IMR-90 (cell line): ENCODE results near the gene RAP1A. TPM values are rescaled to one million over a fixed set of nuclear protein-coding genes. Genes with fewer than 3 reads are reported as not detected.

Experiments
- ATAC-seq: fragments of 200-7000 bp; cut with Tn5 transposase; 2 replicates; pipeline ENCODE4 v1.9.1; 2020; ENCODE audit warnings: low read depth, mild to moderate bottlenecking, moderate library complexity
- BruUV-seq: library from RNA; stranded (reverse); fragments of 400-500 nt; replicated peaks from 2 replicates; lab custom pipeline; 2021; lab: Mats Ljungman, UMichigan
- CTCF ChIA-PET: fragments of 300-600 bp; formaldehyde crosslinking; extraction: SDS; loops from one replicate; lab custom pipeline; 2021; ENCODE audit warnings: antibody characterized with exemption; lab: Yijun Ruan, JAX
- POLR2A ChIA-PET: fragments of 300-600 bp; sonication (Branson Sonifier 250); formaldehyde crosslinking; loops from one replicate; lab custom pipeline; 2022; ENCODE audit warnings: antibody characterized with exemption; ENCODE audit not compliant: unreplicated experiment; lab: Charles Lee
- DNase-seq: peaks from one replicate; pipeline ENCODE4 v3.0.0; 2013
- H2AFZ ChIP-seq: replicated peaks from 2 replicates; pipeline ENCODE3; 2013; ENCODE audit warnings: low read length, mild to moderate bottlenecking; ENCODE audit not compliant: poor library complexity
- H2AK5ac ChIP-seq: 2 replicates; pipeline ENCODE4 v1.6.1; 2013; ENCODE audit warnings: low read depth, low read length, inconsistent platforms
- H2AK9ac ChIP-seq: replicated peaks from 2 replicates; pipeline ENCODE3; 2013; ENCODE audit warnings: mild to moderate bottlenecking, low read depth, low read length, moderate library complexity; ENCODE audit not compliant: poor library complexity
- H2BK120ac ChIP-seq: 2 replicates; pipeline ENCODE4 v1.6.1; 2013; ENCODE audit warnings: low read depth, low read length, inconsistent platforms
- H2BK15ac ChIP-seq: 3 replicates; pipeline ENCODE4 v1.6.1; 2013; ENCODE audit warnings: low read depth, low read length, inconsistent platforms
- H2BK20ac ChIP-seq: 2 replicates; pipeline ENCODE4 v1.6.1; 2013; ENCODE audit warnings: low read depth, mild to moderate bottlenecking, inconsistent platforms, low read length, moderate library complexity
- H2BK5ac ChIP-seq: 2 replicates; pipeline ENCODE4 v1.6.1; 2013; ENCODE audit warnings: mild to moderate bottlenecking, low read depth, low read length, inconsistent platforms; ENCODE audit not compliant: poor library complexity, severe bottlenecking
- H3K14ac ChIP-seq: replicated peaks from 2 replicates; pipeline ENCODE4 v1.6.1; 2013; ENCODE audit warnings: low read depth, low read length, inconsistent platforms
- H3K18ac ChIP-seq: 2 replicates; pipeline ENCODE4 v1.6.1; 2013; ENCODE audit warnings: low read depth, low read length, control low read depth
- H3K23ac ChIP-seq: 2 replicates; pipeline ENCODE4 v1.6.1; 2013; ENCODE audit warnings: low read depth, low read length, inconsistent platforms
- H3K27ac ChIP-seq: 2 replicates; pipeline ENCODE4 v1.5.1; 2013; ENCODE audit warnings: mild to moderate bottlenecking, control low read depth, low read length; ENCODE audit not compliant: insufficient read depth
- H3K27me3 ChIP-seq: 2 replicates; pipeline ENCODE4 v1.6.1; 2013; ENCODE audit warnings: low read length; ENCODE audit not compliant: control insufficient read depth, insufficient read depth
- H3K36me3 ChIP-seq: 2 replicates; pipeline ENCODE4 v1.6.1; 2013; ENCODE audit warnings: low read length, mixed read lengths; ENCODE audit not compliant: control insufficient read depth, insufficient read depth
- H3K4ac ChIP-seq: 2 replicates; pipeline ENCODE4 v1.6.1; 2013; ENCODE audit warnings: low read depth, low read length, inconsistent platforms
- H3K4me1 ChIP-seq: 2 replicates; pipeline ENCODE4 v1.6.1; 2013; ENCODE audit warnings: low read length, mixed read lengths; ENCODE audit not compliant: control insufficient read depth, insufficient read depth
- H3K4me2 ChIP-seq: 2 replicates; pipeline ENCODE4 v1.6.1; 2013; ENCODE audit warnings: low read depth, mild to moderate bottlenecking, control low read depth, low read length, moderate library complexity
- H3K4me3 ChIP-seq: 2 replicates; pipeline ENCODE4 v1.5.1; 2013; ENCODE audit warnings: low read depth, mild to moderate bottlenecking, control low read depth, low read length, moderate library complexity; ENCODE audit not compliant: insufficient read depth
- H3K56ac ChIP-seq: 2 replicates; pipeline ENCODE4 v1.6.1; 2013; ENCODE audit warnings: low read length, inconsistent platforms; ENCODE audit not compliant: insufficient read depth; ENCODE audit errors: extremely low read depth
- H3K79me1 ChIP-seq, 2 experiments: 2 replicates each; pipeline ENCODE4 v1.6.1; 2013; ENCODE audit warnings: low read length in 2 of 2, inconsistent platforms in 1 of 2, low read depth in 1 of 2
- H3K9ac ChIP-seq: 2 replicates; pipeline ENCODE4 v1.6.1; 2013; ENCODE audit warnings: low read depth, low read length, control low read depth
- H3K9me1 ChIP-seq: 2 replicates; pipeline ENCODE4 v1.6.1; 2013; ENCODE audit warnings: low read length, inconsistent platforms; ENCODE audit not compliant: insufficient read depth
- H3K9me3 ChIP-seq: 2 replicates; pipeline ENCODE4 v1.6.1; 2013; ENCODE audit warnings: low read length; ENCODE audit not compliant: control insufficient read depth, insufficient read depth
- H4K20me1 ChIP-seq: 2 replicates; pipeline ENCODE4 v1.6.1; 2013; ENCODE audit warnings: low read length, inconsistent platforms; ENCODE audit not compliant: insufficient read depth
- H4K5ac ChIP-seq: 2 replicates; pipeline ENCODE4 v1.6.1; 2013; ENCODE audit warnings: mild to moderate bottlenecking, low read depth, low read length, control low read depth
- H4K8ac ChIP-seq, 2 experiments: 2 replicates each; pipeline ENCODE4 v1.6.1; 2013; ENCODE audit warnings: low read depth in 2 of 2, low read length in 2 of 2, control low read depth in 1 of 2, inconsistent platforms in 1 of 2
- H4K91ac ChIP-seq: 2 replicates; pipeline ENCODE4 v1.6.1; 2013; ENCODE audit warnings: low read depth, low read length, inconsistent platforms; ENCODE audit not compliant: insufficient read depth
- BHLHE40 ChIP-seq: fragments of 150-350 bp; IDR thresholded peaks from 2 replicates; pipeline ENCODE4 v1.6.1; 2016; ENCODE audit warnings: mild to moderate bottlenecking, low read depth, low read length
- FOS ChIP-seq: fragments of 150-350 bp; IDR thresholded peaks from 2 replicates; pipeline ENCODE4 v1.6.1; 2016; ENCODE audit warnings: low read depth, low read length
- MAFK ChIP-seq: IDR thresholded peaks from 2 replicates; pipeline ENCODE4 v1.6.1; 2012; ENCODE audit warnings: low read depth, low read length, improper control_type of control experiment
- MXI1 ChIP-seq: IDR thresholded peaks from 2 replicates; pipeline ENCODE4 v1.6.1; 2012; ENCODE audit warnings: low read depth, mild to moderate bottlenecking, low read length, moderate library complexity, borderline replicate concordance
- POLR2A ChIP-seq: IDR thresholded peaks from 2 replicates; pipeline ENCODE4 v1.6.1; 2012; ENCODE audit warnings: mild to moderate bottlenecking, low read depth, low read length
- RAD21 ChIP-seq: IDR thresholded peaks from 2 replicates; pipeline ENCODE4 v1.6.1; 2012; ENCODE audit warnings: low read length, improper control_type of control experiment
- RCOR1 ChIP-seq: IDR thresholded peaks from 2 replicates; pipeline ENCODE4 v1.6.1; 2012; ENCODE audit warnings: mild to moderate bottlenecking, low read length, improper control_type of control experiment; ENCODE audit not compliant: insufficient replicate concordance
- RFX5 ChIP-seq: IDR thresholded peaks from 2 replicates; pipeline ENCODE4 v1.8.0; 2012; ENCODE audit warnings: low read depth, mild to moderate bottlenecking, low read length, moderate library complexity
- dilution Hi-C: fragments of 300-500 bp; cut with HindIII; formaldehyde crosslinking; loops from one replicate; pipeline ENCODE4 v1.14.3; 2018; ENCODE audit warnings: low sequenced_read_pairs; ENCODE audit not compliant: unreplicated experiment
- in situ Hi-C: fragments of 300-500 bp; cut with MboI; formaldehyde crosslinking; loops from 3 replicates; pipeline ENCODE4 v1.14.3; 2019; ENCODE audit warnings: low sequenced_read_pairs, inconsistent platforms, mixed read lengths
- intact Hi-C: fragments of 100-400 bp; cut with micrococcal nuclease; formaldehyde crosslinking; loops from 2 replicates; pipeline ENCODE4 v1.10.0; 2022
- polyA plus RNA-seq, 3 experiments: library from polyadenylated mRNA; depleted of rRNA; stranded (reverse); fragments of >200 nt; gene quantifications; 2 replicates each; pipeline ENCODE4 v1.2.3, GENCODE V29; 2012; ENCODE audit warnings: low replicate concordance in 1 of 3
- total RNA-seq: library from RNA; depleted of rRNA; stranded (reverse); fragments of >200 nt; gene quantifications from 2 replicates; pipeline ENCODE4 v1.2.3, GENCODE V29; 2012
- TF ChIP-seq, protein P1 (sequence below): fragments of 150-350 bp; IDR thresholded peaks from 2 replicates; pipeline ENCODE4 v1.6.1; 2016; ENCODE audit warnings: low read depth, mild to moderate bottlenecking, low read length, moderate library complexity, borderline replicate concordance
- TF ChIP-seq, protein P2 (sequence below): conservative IDR thresholded peaks from 2 replicates; pipeline ENCODE4 v1.5.1; 2012; ENCODE audit warnings: mild to moderate bottlenecking, low read depth, low read length, improper control_type of control experiment

RAP1A gene
- total and polyA plus RNA-seq, 2 of the 4 experiments (the other 2 are of a cell fraction): 18.1 to 43.6 TPM

DNA sequence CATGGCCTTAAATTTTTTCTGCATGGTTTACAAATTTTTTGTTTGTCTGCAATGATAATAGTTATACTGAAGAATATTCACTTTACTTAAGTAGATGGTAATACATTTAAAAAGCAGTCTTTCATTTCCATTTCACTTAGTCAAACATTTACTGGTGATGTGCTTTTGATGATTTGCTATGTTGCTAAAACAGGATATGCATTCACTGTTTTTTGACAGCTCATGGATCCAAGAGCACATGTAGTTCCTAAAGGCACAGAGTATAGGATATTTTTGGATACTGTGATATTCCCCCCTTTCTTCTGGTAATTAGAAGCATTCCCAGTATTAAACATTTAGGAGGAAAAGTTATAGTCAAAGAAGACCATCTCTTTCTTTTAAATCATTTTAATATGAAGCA lies 45.9 kb downstream of the RAP1A start:
- intact Hi-C loops: no loop called here
- H2BK5ac ChIP-seq: no peak overlapping the region
- H3K27me3 ChIP-seq: no peaks in the 10 kb centered on the region
- TF ChIP-seq FOS (no peak), RAD21 (no peak), MAFK (no peak), MXI1 (no peak), BHLHE40 (no peak), RCOR1 (no peak), POLR2A (no peak), RFX5 (no peak)
- TF ChIP-seq, protein P1, sequence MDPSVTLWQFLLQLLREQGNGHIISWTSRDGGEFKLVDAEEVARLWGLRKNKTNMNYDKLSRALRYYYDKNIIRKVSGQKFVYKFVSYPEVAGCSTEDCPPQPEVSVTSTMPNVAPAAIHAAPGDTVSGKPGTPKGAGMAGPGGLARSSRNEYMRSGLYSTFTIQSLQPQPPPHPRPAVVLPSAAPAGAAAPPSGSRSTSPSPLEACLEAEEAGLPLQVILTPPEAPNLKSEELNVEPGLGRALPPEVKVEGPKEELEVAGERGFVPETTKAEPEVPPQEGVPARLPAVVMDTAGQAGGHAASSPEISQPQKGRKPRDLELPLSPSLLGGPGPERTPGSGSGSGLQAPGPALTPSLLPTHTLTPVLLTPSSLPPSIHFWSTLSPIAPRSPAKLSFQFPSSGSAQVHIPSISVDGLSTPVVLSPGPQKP: no peak
- TF ChIP-seq, protein P2, sequence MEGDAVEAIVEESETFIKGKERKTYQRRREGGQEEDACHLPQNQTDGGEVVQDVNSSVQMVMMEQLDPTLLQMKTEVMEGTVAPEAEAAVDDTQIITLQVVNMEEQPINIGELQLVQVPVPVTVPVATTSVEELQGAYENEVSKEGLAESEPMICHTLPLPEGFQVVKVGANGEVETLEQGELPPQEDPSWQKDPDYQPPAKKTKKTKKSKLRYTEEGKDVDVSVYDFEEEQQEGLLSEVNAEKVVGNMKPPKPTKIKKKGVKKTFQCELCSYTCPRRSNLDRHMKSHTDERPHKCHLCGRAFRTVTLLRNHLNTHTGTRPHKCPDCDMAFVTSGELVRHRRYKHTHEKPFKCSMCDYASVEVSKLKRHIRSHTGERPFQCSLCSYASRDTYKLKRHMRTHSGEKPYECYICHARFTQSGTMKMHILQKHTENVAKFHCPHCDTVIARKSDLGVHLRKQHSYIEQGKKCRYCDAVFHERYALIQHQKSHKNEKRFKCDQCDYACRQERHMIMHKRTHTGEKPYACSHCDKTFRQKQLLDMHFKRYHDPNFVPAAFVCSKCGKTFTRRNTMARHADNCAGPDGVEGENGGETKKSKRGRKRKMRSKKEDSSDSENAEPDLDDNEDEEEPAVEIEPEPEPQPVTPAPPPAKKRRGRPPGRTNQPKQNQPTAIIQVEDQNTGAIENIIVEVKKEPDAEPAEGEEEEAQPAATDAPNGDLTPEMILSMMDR: no peak
- H3K9me3 ChIP-seq: no peaks in the 10 kb centered on the region
- no peak overlapping the region for H3K4me2 ChIP-seq
- H3K14ac ChIP-seq: no peak overlapping the region
- H3K36me3 ChIP-seq: 0 out of 2 replicates have a peak, but pooled peaks cover 2% of the 10 kb centered on the region
- H3K4me1 ChIP-seq: peaks cover 2% of the 10 kb centered on the region; the same call in 1 of the 2 replicates
- dilution Hi-C loops: no loop called here
- H3K27ac ChIP-seq: no peak overlapping the region
- H3K23ac ChIP-seq: no peak overlapping the region
- peaks cover 19 to 68% of the 10 kb centered on the region in 2 experiments; a peak in 3 of 4 replicates for H3K79me1 ChIP-seq
- H3K56ac ChIP-seq: no peak overlapping the region
- H2BK120ac ChIP-seq: no peak overlapping the region
- no peak overlapping the region for H3K18ac ChIP-seq
- H2AFZ ChIP-seq: no peak overlapping the region
- no TSS peak for BruUV-seq
- H3K4ac ChIP-seq: no peak overlapping the region
- DNase-seq (no peak), ATAC-seq (no peak)
- H4K91ac ChIP-seq: no peak overlapping the region
- no peak overlapping the region for H4K8ac ChIP-seq
- no peak overlapping the region for H2AK9ac ChIP-seq
- ChIA-PET CTCF (interaction anchor here (1.1 to 1.5 kb wide), 2 partner anchors 82 to 158 kb away, joined by 3 to 11 read pairs; no protein-coding TSS in a partner anchor), POLR2A (no interaction called here)
- in situ Hi-C loops: loop anchor here (10.0 kb wide), 1 partner anchor 441 kb away; the partner anchor contains the start of gene CHI3L2
- no peak overlapping the region for H3K9ac ChIP-seq
- no peak overlapping the region for H2AK5ac ChIP-seq
- no peak overlapping the region for H3K4me3 ChIP-seq
- H2BK20ac ChIP-seq: no peak overlapping the region
- peaks cover 9% of the 10 kb centered on the region; the same call in 1 of the 2 replicates for H4K20me1 ChIP-seq
- no peak overlapping the region for H2BK15ac ChIP-seq
- H4K5ac ChIP-seq: no peak overlapping the region
- H3K9me1 ChIP-seq: 0 out of 2 replicates have a peak, but pooled peaks cover 5% of the 10 kb centered on the region
